Choroid plexus epithelial cell (primary cell): ENCODE data around the gene BCAT1.

Experiments used
- DNase-seq: peaks from one replicate; pipeline ENCODE4 v3.0.0-alpha.2; 2010; ENCODE audit warnings: low read depth
- H3K4me3 ChIP-seq: 2 replicates; pipeline ENCODE4 v1.5.1; 2011; ENCODE audit warnings: low read depth, mild to moderate bottlenecking, control low read depth, low read length, moderate library complexity
- TF ChIP-seq, protein P1 (sequence below): conservative IDR thresholded peaks from 2 replicates; pipeline ENCODE4 v1.5.1; 2011; ENCODE audit warnings: low read depth, mild to moderate bottlenecking, control low read depth, inconsistent platforms, low read length, moderate library complexity

BCAT1 gene

DNA sequence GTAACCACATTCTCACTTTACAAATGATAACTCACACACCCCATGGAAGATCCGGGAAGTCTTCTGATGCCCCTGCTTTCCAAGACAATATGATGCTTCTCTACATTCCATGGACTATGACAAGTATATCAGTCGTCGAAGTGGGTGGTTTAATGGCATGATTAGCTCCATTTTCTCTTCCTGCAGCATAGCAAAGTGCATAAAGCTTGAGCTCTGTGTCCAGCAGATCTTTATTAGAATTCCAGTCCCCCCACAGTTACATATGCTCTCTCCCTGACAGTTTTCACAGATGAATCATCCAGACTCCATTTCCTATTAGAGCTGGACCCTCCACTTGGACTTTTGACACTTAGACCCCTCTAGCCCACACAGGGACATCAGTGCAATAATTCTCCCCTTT, 174.9 kb downstream of the BCAT1 start:
- DNase-seq = no peak
- TF ChIP-seq, protein P1, sequence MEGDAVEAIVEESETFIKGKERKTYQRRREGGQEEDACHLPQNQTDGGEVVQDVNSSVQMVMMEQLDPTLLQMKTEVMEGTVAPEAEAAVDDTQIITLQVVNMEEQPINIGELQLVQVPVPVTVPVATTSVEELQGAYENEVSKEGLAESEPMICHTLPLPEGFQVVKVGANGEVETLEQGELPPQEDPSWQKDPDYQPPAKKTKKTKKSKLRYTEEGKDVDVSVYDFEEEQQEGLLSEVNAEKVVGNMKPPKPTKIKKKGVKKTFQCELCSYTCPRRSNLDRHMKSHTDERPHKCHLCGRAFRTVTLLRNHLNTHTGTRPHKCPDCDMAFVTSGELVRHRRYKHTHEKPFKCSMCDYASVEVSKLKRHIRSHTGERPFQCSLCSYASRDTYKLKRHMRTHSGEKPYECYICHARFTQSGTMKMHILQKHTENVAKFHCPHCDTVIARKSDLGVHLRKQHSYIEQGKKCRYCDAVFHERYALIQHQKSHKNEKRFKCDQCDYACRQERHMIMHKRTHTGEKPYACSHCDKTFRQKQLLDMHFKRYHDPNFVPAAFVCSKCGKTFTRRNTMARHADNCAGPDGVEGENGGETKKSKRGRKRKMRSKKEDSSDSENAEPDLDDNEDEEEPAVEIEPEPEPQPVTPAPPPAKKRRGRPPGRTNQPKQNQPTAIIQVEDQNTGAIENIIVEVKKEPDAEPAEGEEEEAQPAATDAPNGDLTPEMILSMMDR = no peak
- H3K4me3 ChIP-seq = no peak overlapping the region

DNA sequence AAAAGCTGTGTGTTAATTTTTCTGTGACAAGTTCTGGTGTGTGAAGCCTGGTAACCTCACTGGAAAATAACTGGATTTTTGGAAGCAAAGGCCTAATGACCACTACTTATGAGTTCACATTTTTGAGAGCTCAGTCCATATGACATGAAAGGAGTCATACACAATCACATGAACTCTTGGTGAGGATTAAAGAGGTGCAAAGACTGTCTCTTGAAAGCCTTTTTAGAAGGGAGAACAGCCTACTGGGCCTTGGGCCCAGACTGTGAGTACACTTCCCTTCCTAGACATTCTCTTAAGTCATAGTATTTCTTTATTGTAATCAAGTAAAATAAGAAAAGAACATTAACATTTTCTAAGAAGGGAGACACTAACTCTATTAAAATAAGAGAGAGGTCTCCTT, 176.1 kb downstream of the BCAT1 start:
- no peak for DNase-seq
- TF ChIP-seq, protein P1 = no peak
- H3K4me3 ChIP-seq = no peak overlapping the region

- peak; percentile 77 for DNase-seq
- H3K4me3 ChIP-seq = no peak overlapping the region
- TF ChIP-seq, protein P1 = no peak
Measured at GRCh38 chr12:24770821-24771220, 178.1 kb downstream of the BCAT1 start.

GRCh38 chr12:24770334-24770733, 178.6 kb downstream of the BCAT1 start:
- no peak overlapping the region for H3K4me3 ChIP-seq
- DNase-seq = peak; percentile 58
- TF ChIP-seq, protein P1 = no peak

GRCh38 chr12:24769682-24770081, 179.2 kb downstream of the BCAT1 start:
- TF ChIP-seq, protein P1 = no peak
- DNase-seq = no peak
- no peak overlapping the region for H3K4me3 ChIP-seq

- no peak for DNase-seq
- TF ChIP-seq, protein P1 = no peak
- H3K4me3 ChIP-seq = no peak overlapping the region
Measured at GRCh38 chr12:24768415-24768814, 180.5 kb downstream of the BCAT1 start.

DNA sequence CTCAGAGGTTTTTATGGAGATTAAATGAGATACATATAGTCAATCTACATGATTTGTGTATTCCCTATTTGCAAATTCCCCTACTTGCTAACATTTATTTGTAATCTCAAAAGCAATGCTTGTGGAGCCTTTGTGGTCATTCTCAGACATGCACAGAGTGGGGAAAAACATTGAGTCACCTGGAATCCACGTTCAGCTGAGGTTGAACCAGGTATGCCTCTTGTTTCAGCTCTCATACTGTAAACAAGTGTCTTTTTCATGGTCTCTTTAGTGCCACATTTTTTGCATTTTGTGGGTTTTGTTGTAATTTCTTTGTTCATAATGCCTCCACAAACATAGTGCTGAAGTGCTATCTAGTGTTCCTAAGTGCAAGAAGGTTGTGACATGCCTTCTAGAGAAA, 181.9 kb downstream of the BCAT1 start:
- no peak overlapping the region for H3K4me3 ChIP-seq
- DNase-seq = no peak
- TF ChIP-seq, protein P1 = no peak
